NB4 (cell line): Measurements from ENCODE around the gene SH2D7.

Source experiments
- CTCF ChIP-seq: IDR thresholded peaks from one replicate; pipeline ENCODE4 v1.5.1; 2012; ENCODE audit warnings: low read depth, low read length
- POLR2A ChIP-seq: IDR thresholded peaks from 2 replicates; pipeline ENCODE4 v1.6.1; 2011; ENCODE audit warnings: mild to moderate bottlenecking; ENCODE audit not compliant: insufficient read length; ENCODE audit errors: extremely low read depth

GRCh38 chr15:78133801-78134200 lies 41.4 kb downstream of the SH2D7 start:
- TF ChIP-seq CTCF: no peak
- TF ChIP-seq POLR2A: no peak
